Right renal pelvis (tissue), 4 donors: ENCODE data around the gene VWA8. TPM values are rescaled to one million over a fixed set of nuclear protein-coding genes. Genes with fewer than 3 reads are reported as not detected.
"Not testable (repeated sequence)": the region's sequence is repeated elsewhere in the genome, so short reads cannot be mapped to it uniquely, and the experiment has no call there.

Experiments
- DNase-seq, 4 donors: peaks; one replicate each; pipeline ENCODE4 v3.0.0-alpha.2; 2013; ENCODE audit warnings: low read depth in 4 of 4, low spot score in 3 of 4, missing footprints in 1 of 4
- polyA plus RNA-seq, 4 donors: library from polyadenylated mRNA; unstranded; fragments of 120-200 nt; gene quantifications; one replicate each; pipeline ENCODE4 v1.2.1, GENCODE V29; 2013; ENCODE audit not compliant: insufficient read length in 4 of 4

The VWA8 gene
- polyA plus RNA-seq, 4 donors: 18.7 to 24.5 (median 20.7) TPM

- DNase-seq: no peak
Observed at GRCh38 chr13:41812851-41813250, 148.1 kb downstream of the VWA8 start.

- DNase-seq: no peak
Observed at GRCh38 chr13:41812237-41812636, 148.7 kb downstream of the VWA8 start.

- no peak for DNase-seq
Observed at GRCh38 chr13:41811588-41812021, 149.3 kb downstream of the VWA8 start.

- no peak for DNase-seq
Observed at GRCh38 chr13:41809962-41810361, 150.9 kb downstream of the VWA8 start.

- DNase-seq: not testable (repeated sequence)
Observed at GRCh38 chr13:41803445-41803735, 157.5 kb downstream of the VWA8 start.

GRCh38 chr13:41802684-41803444, 158.0 kb downstream of the VWA8 start:
- DNase-seq: no peak

GRCh38 chr13:41802043-41802683, 158.7 kb downstream of the VWA8 start:
- DNase-seq: no peak

- DNase-seq: no peak
Observed at GRCh38 chr13:41791056-41791455, 169.9 kb downstream of the VWA8 start.

GRCh38 chr13:41788552-41788951, 172.4 kb downstream of the VWA8 start:
- no peak for DNase-seq

GRCh38 chr13:41785402-41786172, 175.3 kb downstream of the VWA8 start:
- no peak for DNase-seq

GRCh38 chr13:41782086-41782485, 178.8 kb downstream of the VWA8 start:
- no peak for DNase-seq

GRCh38 chr13:41780715-41781706, 179.9 kb downstream of the VWA8 start:
- DNase-seq: no peak

- DNase-seq: no peak
Observed at GRCh38 chr13:41775251-41775650, 185.7 kb downstream of the VWA8 start.

GRCh38 chr13:41774605-41775218, 186.2 kb downstream of the VWA8 start:
- no peak for DNase-seq

GRCh38 chr13:41767801-41768200, 193.1 kb downstream of the VWA8 start:
- DNase-seq: no peak

- no peak for DNase-seq
Observed at GRCh38 chr13:41766439-41766838, 194.5 kb downstream of the VWA8 start.

- DNase-seq: no peak
Observed at GRCh38 chr13:41765813-41766212, 195.1 kb downstream of the VWA8 start.

GRCh38 chr13:41765020-41765419, 195.9 kb downstream of the VWA8 start:
- no peak for DNase-seq

- DNase-seq: no peak
Observed at GRCh38 chr13:41764558-41764957, 196.4 kb downstream of the VWA8 start.

GRCh38 chr13:41763782-41764181, 197.1 kb downstream of the VWA8 start:
- DNase-seq: no peak
